ENCODE measurements around the gene LIPM. TPM values are rescaled to one million over a fixed set of nuclear protein-coding genes. Genes with fewer than 3 reads are reported as not detected.

Gene LIPM
- not detected for total RNA-seq
- polyA plus RNA-seq, result not detected
- long read RNA-seq, donor 1, result 0 reads
- long read RNA-seq, donor 2, result 0 reads

GRCh38 chr10:88802523-88803285 is at the start of gene LIPM:
TSS of gene LIPM (plus strand) at chr10:88802730. CDS start at chr10:88802897, 167 bp downstream.
- Histone ChIP-seq H3K4me3 (no peak within 1 kb of the TSS), H3K9me3 (no peaks in the 10 kb centered on the region), H3K27ac (no peak within 1 kb of the TSS), H3K36me3 (no peaks in the 10 kb centered on the region), H3K4me1 (no peaks in the 10 kb centered on the region), H3K27me3 (replicated peaks in 1 of 7) (no peaks in the 10 kb centered on the region)
- 86 to 94% (median 92%) methylated on average over 2 of the region's 2 CpGs for WGBS, 5 donors
- DNase-seq, result no peak
- intact Hi-C loops (cut with DNase I; ENCODE audit: low total_unique reads), result loop anchor here (10.0 kb wide), 1 partner anchor 228 kb away; no protein-coding TSS in a partner anchor
- no peak for TF ChIP-seq POLR2AphosphoS5 (IDR thresholded peaks at IDR 0.05)
- TF ChIP-seq CTCF (IDR thresholded peaks at IDR 0.05 in 8 of 11, conservative IDR thresholded peaks at IDR 0.05 in 3 of 11), result no peak
- no peak for TF ChIP-seq POLR2A (IDR thresholded peaks at IDR 0.05)

GRCh38 chr10:88754287-88754686 is 48.2 kb upstream of the LIPM start:
- Histone ChIP-seq H3K4me3 (no peak overlapping the region), H3K27ac (no peak overlapping the region), H3K27me3 (replicated peaks in 1 of 7) (no peaks in the 10 kb centered on the region), H3K36me3 (no peaks in the 10 kb centered on the region), H3K4me1 (no peaks in the 10 kb centered on the region), H3K9me3 (peaks cover 0 to 2% (median 0%) of the 10 kb centered on the region in 8 donors)
- intact Hi-C loops (cut with DNase I; ENCODE audit: low total_unique reads), result no loop called here
- TF ChIP-seq POLR2A (IDR thresholded peaks at IDR 0.05) (no peak), CTCF (IDR thresholded peaks at IDR 0.05 in 8 of 11, conservative IDR thresholded peaks at IDR 0.05 in 3 of 11) (no peak), POLR2AphosphoS5 (IDR thresholded peaks at IDR 0.05) (no peak)
- DNase-seq, result no peak

DNA sequence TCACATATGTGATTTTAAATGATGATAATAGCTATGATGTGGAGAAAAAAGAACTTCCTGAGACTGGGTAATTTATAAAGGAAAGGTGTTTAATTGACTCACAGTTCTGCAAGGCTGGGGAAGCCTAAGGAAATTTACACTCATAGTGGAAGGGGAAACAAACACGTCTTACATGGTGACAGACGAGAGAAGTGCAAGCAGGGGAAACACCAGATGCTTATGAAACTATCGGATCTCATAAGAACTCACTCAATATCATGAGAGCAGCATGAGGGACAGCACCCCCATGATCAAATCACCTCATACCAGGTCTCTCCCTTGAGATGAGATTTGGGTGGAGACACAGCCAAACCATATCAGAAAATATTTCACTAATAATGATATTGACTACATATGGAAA is 46.8 kb upstream of the LIPM start:
- no peaks in the 10 kb centered on the region for H3K27me3 ChIP-seq (replicated peaks in 1 of 7)
- H3K9me3 ChIP-seq, result no peaks in the 10 kb centered on the region
- no peak for DNase-seq
- no peak overlapping the region for H3K27ac ChIP-seq
- TF ChIP-seq POLR2AphosphoS5 (IDR thresholded peaks at IDR 0.05) (no peak), POLR2A (IDR thresholded peaks at IDR 0.05) (no peak), CTCF (IDR thresholded peaks at IDR 0.05 in 8 of 11, conservative IDR thresholded peaks at IDR 0.05 in 3 of 11) (no peak)
- no peak overlapping the region for H3K4me3 ChIP-seq
- intact Hi-C loops (cut with DNase I; ENCODE audit: low total_unique reads), result no loop called here
- H3K4me1 ChIP-seq, result no peaks in the 10 kb centered on the region
- 22 to 40% (median 27%) methylated on average over 3 of the region's 3 CpGs for WGBS, 5 donors
- no peaks in the 10 kb centered on the region for H3K36me3 ChIP-seq

DNA sequence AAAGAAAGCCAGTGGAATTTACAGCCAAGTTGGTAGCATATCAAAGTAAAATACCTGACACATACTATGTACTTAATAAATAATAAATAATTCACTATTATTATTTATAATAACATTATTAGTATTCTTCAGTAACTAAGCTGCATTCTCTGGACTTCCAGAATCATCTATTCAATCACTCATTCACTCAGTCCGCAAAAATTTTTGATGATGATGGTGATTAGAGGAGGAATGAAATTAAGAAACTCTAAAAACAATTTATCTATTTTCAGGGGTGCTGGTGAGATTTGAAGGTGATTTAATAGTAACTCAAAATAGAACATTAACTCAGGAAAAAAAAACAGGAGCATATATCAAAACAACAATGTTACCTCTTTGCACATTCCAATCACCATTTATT is 45.9 kb upstream of the LIPM start:
- H3K4me3 ChIP-seq, result no peak overlapping the region
- no peak for DNase-seq
- intact Hi-C loops (cut with DNase I; ENCODE audit: low total_unique reads), result no loop called here
- H3K4me1 ChIP-seq, result no peaks in the 10 kb centered on the region
- H3K9me3 ChIP-seq, result no peaks in the 10 kb centered on the region
- TF ChIP-seq CTCF (IDR thresholded peaks at IDR 0.05 in 8 of 11, conservative IDR thresholded peaks at IDR 0.05 in 3 of 11) (no peak), POLR2AphosphoS5 (IDR thresholded peaks at IDR 0.05) (no peak), POLR2A (IDR thresholded peaks at IDR 0.05) (no peak)
- no peaks in the 10 kb centered on the region for H3K36me3 ChIP-seq
- no peak overlapping the region for H3K27ac ChIP-seq
- no peaks in the 10 kb centered on the region for H3K27me3 ChIP-seq (replicated peaks in 1 of 7)
- WGBS, 5 donors, result 0 to 60% (median 4%) methylated on average over 1 of the region's 1 CpG
